A673 (cell line): ENCODE data around the gene TP53I3.

ENCODE experiments used
- EZH2 ChIP-seq: fragments of 200-600 bp; sonication (generic); IDR thresholded peaks from 2 replicates; pipeline ENCODE4 v1.6.1; 2017; ENCODE audit warnings: borderline replicate concordance, low read depth, mild to moderate bottlenecking, mixed read lengths, antibody characterized with exemption, low read length; ENCODE audit not compliant: poor library complexity, severe bottlenecking
- TF ChIP-seq, protein P1 (sequence below): fragments of 300-800, 200-600 bp; sonication (generic); conservative IDR thresholded peaks from 2 replicates; pipeline ENCODE4 v1.5.1; 2017; ENCODE audit warnings: low read depth, mild to moderate bottlenecking, antibody characterized with exemption, low read length, moderate library complexity, mixed read lengths

DNA sequence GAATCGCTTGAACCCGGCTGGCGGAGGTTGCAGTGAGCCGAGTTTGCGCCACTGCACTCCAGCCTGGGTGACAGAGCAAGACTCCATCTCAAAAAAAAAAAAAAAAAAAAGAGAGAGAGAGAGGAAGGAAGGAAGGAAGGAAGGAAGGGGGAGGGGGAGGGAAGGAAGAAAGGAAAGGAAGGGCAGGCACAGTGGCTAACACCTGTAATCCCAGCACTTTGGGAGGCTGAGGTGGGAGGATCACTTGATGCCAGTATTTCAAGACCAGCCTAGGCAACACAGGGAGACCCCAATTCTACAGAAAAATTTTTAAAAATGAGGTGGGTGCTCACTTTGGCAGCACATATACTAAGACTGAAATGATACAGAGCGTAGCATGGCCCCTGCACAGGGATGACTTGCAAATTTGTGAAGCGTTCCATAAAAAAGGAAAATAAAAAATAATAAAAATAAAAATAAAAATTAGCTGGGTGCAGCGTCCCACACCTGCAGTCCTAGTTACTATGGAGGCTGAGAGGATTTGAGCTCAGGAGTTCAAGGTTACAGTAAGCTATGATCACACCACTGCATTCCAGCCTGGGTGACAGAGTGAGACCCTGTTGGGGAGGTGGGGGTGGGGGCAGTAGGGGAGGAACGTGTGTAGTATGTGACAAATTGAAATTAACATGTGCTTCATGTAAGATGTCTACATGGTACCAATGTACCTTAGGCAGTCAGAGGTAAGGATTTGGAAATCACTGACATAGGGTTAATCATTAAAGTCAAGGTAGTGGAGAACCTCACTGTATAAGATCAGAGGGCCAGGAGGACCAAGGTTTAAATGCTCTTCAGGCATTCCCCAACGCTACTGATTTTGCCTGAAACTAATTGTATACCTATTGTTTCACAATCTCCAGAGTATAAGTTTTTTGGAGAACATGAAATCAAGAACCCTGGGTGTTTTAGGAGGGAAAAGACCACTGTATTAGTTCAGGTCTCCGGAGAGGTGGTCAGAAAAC is 38.8 kb downstream of the TP53I3 start:
- TF ChIP-seq EZH2, result no peak
- TF ChIP-seq, protein P1, sequence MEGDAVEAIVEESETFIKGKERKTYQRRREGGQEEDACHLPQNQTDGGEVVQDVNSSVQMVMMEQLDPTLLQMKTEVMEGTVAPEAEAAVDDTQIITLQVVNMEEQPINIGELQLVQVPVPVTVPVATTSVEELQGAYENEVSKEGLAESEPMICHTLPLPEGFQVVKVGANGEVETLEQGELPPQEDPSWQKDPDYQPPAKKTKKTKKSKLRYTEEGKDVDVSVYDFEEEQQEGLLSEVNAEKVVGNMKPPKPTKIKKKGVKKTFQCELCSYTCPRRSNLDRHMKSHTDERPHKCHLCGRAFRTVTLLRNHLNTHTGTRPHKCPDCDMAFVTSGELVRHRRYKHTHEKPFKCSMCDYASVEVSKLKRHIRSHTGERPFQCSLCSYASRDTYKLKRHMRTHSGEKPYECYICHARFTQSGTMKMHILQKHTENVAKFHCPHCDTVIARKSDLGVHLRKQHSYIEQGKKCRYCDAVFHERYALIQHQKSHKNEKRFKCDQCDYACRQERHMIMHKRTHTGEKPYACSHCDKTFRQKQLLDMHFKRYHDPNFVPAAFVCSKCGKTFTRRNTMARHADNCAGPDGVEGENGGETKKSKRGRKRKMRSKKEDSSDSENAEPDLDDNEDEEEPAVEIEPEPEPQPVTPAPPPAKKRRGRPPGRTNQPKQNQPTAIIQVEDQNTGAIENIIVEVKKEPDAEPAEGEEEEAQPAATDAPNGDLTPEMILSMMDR, result no peak
